Sigmoid colon (tissue), 3 donors: ENCODE measurements around the gene ARHGAP27.
"Not testable (repeated sequence)": the region's sequence is repeated elsewhere in the genome, so short reads cannot be mapped to it uniquely, and the experiment has no call there.

Source experiments
- POLR2A ChIP-seq, 2 donors: fragments of 450-650 bp; IDR thresholded peaks; one replicate each; pipeline ENCODE4 v1.6.1; 2016; ENCODE audit warnings: antibody characterized with exemption in 2 of 2, mild to moderate bottlenecking in 2 of 2, moderate library complexity in 2 of 2
- TF ChIP-seq, protein P1 (sequence below), 4 experiments: fragments of 450-650 bp in 3 of 4; fragments of 200-600 bp in 1 of 4; IDR thresholded peaks; one replicate each; pipeline ENCODE4 v1.5.1; 2016 to 2019; ENCODE audit warnings: antibody characterized with exemption in 4 of 4, mild to moderate bottlenecking in 3 of 4, moderate library complexity in 2 of 4

DNA sequence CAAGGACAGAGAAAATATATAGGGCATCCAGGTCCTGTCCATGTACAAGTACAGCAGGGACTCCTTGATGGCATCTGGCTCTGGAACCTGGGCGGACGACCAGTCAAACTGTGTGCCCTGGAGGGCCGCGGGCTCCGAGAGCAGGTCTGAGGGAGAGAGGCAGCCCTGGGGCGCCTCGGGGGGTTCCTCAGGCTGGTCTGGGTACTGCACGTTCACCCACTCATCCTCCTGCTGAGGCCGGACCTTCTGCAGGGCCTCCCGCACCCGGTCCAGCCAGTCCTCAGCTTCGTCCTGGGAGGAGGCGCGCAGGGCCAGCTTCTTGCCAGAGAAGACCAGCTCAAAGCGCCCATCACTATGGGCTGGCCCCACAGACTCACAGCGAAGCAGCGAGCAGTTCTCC lies 21.1 kb upstream of the ARHGAP27 start:
- TF ChIP-seq, protein P1, sequence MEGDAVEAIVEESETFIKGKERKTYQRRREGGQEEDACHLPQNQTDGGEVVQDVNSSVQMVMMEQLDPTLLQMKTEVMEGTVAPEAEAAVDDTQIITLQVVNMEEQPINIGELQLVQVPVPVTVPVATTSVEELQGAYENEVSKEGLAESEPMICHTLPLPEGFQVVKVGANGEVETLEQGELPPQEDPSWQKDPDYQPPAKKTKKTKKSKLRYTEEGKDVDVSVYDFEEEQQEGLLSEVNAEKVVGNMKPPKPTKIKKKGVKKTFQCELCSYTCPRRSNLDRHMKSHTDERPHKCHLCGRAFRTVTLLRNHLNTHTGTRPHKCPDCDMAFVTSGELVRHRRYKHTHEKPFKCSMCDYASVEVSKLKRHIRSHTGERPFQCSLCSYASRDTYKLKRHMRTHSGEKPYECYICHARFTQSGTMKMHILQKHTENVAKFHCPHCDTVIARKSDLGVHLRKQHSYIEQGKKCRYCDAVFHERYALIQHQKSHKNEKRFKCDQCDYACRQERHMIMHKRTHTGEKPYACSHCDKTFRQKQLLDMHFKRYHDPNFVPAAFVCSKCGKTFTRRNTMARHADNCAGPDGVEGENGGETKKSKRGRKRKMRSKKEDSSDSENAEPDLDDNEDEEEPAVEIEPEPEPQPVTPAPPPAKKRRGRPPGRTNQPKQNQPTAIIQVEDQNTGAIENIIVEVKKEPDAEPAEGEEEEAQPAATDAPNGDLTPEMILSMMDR (IDR thresholded peaks at IDR 0.05) = not testable (repeated sequence)
- not testable (repeated sequence) for TF ChIP-seq POLR2A (IDR thresholded peaks at IDR 0.05)
